Activated T-helper 1 cell treated with Interleukin-2 at 50 U/mL for 16 hours (primary cell): Measurements from ENCODE around the gene ZNF143.
"Not testable (repeated sequence)": the region's sequence is repeated elsewhere in the genome, so short reads cannot be mapped to it uniquely, and the experiment has no call there.

Source experiments
- DNase-seq: peaks from one replicate; pipeline ENCODE4 v3.0.0-alpha.2; 2020; ENCODE audit warnings: low read depth

The ZNF143 gene

GRCh38 chr11:9498457-9499078 lies 37.8 kb downstream of the ZNF143 start:
- no peak for DNase-seq

GRCh38 chr11:9506489-9507276 lies 45.9 kb downstream of the ZNF143 start:
- peak; percentile 54 for DNase-seq

GRCh38 chr11:9507277-9507580 lies 46.4 kb downstream of the ZNF143 start:
- no peak for DNase-seq

GRCh38 chr11:9509041-9509440 lies 48.2 kb downstream of the ZNF143 start:
- DNase-seq = no peak

GRCh38 chr11:9512370-9513019 lies 51.7 kb downstream of the ZNF143 start:
- no peak for DNase-seq

- not testable (repeated sequence) for DNase-seq
These were observed 53.8 kb downstream of the ZNF143 start for GRCh38 chr11:9514576-9514975.

GRCh38 chr11:9516113-9516512 lies 55.3 kb downstream of the ZNF143 start:
- no peak for DNase-seq

- DNase-seq = no peak
These were observed 58.1 kb downstream of the ZNF143 start for GRCh38 chr11:9518835-9519410.

- no peak for DNase-seq
These were observed 63.2 kb downstream of the ZNF143 start for GRCh38 chr11:9524001-9524400.

- no peak for DNase-seq
These were observed 64.3 kb downstream of the ZNF143 start for GRCh38 chr11:9525116-9525515.

- DNase-seq = no peak
These were observed 66.8 kb downstream of the ZNF143 start for GRCh38 chr11:9527481-9528135.

GRCh38 chr11:9528136-9528501 lies 67.3 kb downstream of the ZNF143 start:
- DNase-seq = no peak

GRCh38 chr11:9528573-9529333 lies 67.9 kb downstream of the ZNF143 start:
- no peak for DNase-seq

- DNase-seq = no peak
These were observed 68.5 kb downstream of the ZNF143 start for GRCh38 chr11:9529334-9529650.

GRCh38 chr11:9530020-9530621 lies 69.3 kb downstream of the ZNF143 start:
- no peak for DNase-seq

- no peak for DNase-seq
These were observed 70.3 kb downstream of the ZNF143 start for GRCh38 chr11:9530901-9531625.

- DNase-seq = no peak
These were observed 72.2 kb downstream of the ZNF143 start for GRCh38 chr11:9533058-9533457.

GRCh38 chr11:9533736-9534473 lies 73.1 kb downstream of the ZNF143 start:
- DNase-seq = no peak

GRCh38 chr11:9535189-9535781 lies 74.5 kb downstream of the ZNF143 start:
- DNase-seq = peak; percentile 63

- DNase-seq = no peak
These were observed 77.7 kb downstream of the ZNF143 start for GRCh38 chr11:9538548-9538947.
